HL-60 (cell line): ENCODE data around the gene ASF1B.

Experiments
- DNase-seq, 2 experiments: peaks; one replicate each; pipeline ENCODE4 v3.0.0-alpha.2; 2010 to 2020; ENCODE audit warnings: low read depth in 1 of 2, low spot score in 1 of 2
- H3K27ac ChIP-seq: fragments of 250-450 bp; sonication (Bioruptor Pico); replicated peaks from 2 replicates; pipeline ENCODE4 v1.5.1; 2020; ENCODE audit warnings: mild to moderate bottlenecking, moderate library complexity
- H3K27me3 ChIP-seq: fragments of 250-450 bp; sonication (Bioruptor Pico); 2 replicates; pipeline ENCODE4 v1.5.1; 2021; ENCODE audit warnings: mild to moderate bottlenecking, moderate library complexity; ENCODE audit not compliant: insufficient read depth, poor library complexity, severe bottlenecking
- H3K4me3 ChIP-seq: replicated peaks from 2 replicates; pipeline ENCODE4 v1.5.1; 2011; ENCODE audit warnings: mild to moderate bottlenecking, control low read depth, low read length; ENCODE audit not compliant: insufficient read depth
- GABPA ChIP-seq: IDR thresholded peaks from 2 replicates; pipeline ENCODE4 v1.6.1; 2012; ENCODE audit warnings: low read depth
- POLR2AphosphoS5 ChIP-seq: IDR thresholded peaks from 2 replicates; pipeline ENCODE4 v1.6.1; 2012; ENCODE audit warnings: low read depth
- SPI1 ChIP-seq: IDR thresholded peaks from 2 replicates; pipeline ENCODE4 v1.6.1; 2012; ENCODE audit warnings: low read depth, mild to moderate bottlenecking, borderline replicate concordance
- TF ChIP-seq, protein P1 (sequence below): IDR thresholded peaks from 2 replicates; pipeline ENCODE4 v1.6.1; 2012; ENCODE audit warnings: low read depth; ENCODE audit not compliant: insufficient replicate concordance
- TF ChIP-seq, protein P2 (sequence below): IDR thresholded peaks from one replicate; pipeline ENCODE4 v1.5.1; 2011; ENCODE audit warnings: low read length, control low read depth, inconsistent platforms; ENCODE audit not compliant: insufficient read depth

ASF1B gene

GRCh38 chr19:14127176-14127575 is 9.2 kb downstream of the ASF1B start:
- Histone ChIP-seq H3K4me3 (no peak overlapping the region), H3K27ac (no peak overlapping the region), H3K27me3 (no peaks in the 10 kb centered on the region)
- TF ChIP-seq, protein P1, sequence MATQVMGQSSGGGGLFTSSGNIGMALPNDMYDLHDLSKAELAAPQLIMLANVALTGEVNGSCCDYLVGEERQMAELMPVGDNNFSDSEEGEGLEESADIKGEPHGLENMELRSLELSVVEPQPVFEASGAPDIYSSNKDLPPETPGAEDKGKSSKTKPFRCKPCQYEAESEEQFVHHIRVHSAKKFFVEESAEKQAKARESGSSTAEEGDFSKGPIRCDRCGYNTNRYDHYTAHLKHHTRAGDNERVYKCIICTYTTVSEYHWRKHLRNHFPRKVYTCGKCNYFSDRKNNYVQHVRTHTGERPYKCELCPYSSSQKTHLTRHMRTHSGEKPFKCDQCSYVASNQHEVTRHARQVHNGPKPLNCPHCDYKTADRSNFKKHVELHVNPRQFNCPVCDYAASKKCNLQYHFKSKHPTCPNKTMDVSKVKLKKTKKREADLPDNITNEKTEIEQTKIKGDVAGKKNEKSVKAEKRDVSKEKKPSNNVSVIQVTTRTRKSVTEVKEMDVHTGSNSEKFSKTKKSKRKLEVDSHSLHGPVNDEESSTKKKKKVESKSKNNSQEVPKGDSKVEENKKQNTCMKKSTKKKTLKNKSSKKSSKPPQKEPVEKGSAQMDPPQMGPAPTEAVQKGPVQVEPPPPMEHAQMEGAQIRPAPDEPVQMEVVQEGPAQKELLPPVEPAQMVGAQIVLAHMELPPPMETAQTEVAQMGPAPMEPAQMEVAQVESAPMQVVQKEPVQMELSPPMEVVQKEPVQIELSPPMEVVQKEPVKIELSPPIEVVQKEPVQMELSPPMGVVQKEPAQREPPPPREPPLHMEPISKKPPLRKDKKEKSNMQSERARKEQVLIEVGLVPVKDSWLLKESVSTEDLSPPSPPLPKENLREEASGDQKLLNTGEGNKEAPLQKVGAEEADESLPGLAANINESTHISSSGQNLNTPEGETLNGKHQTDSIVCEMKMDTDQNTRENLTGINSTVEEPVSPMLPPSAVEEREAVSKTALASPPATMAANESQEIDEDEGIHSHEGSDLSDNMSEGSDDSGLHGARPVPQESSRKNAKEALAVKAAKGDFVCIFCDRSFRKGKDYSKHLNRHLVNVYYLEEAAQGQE = no peak
- TF ChIP-seq POLR2AphosphoS5 = no peak
- no peak for TF ChIP-seq GABPA
- no peak for TF ChIP-seq SPI1
- TF ChIP-seq, protein P2, sequence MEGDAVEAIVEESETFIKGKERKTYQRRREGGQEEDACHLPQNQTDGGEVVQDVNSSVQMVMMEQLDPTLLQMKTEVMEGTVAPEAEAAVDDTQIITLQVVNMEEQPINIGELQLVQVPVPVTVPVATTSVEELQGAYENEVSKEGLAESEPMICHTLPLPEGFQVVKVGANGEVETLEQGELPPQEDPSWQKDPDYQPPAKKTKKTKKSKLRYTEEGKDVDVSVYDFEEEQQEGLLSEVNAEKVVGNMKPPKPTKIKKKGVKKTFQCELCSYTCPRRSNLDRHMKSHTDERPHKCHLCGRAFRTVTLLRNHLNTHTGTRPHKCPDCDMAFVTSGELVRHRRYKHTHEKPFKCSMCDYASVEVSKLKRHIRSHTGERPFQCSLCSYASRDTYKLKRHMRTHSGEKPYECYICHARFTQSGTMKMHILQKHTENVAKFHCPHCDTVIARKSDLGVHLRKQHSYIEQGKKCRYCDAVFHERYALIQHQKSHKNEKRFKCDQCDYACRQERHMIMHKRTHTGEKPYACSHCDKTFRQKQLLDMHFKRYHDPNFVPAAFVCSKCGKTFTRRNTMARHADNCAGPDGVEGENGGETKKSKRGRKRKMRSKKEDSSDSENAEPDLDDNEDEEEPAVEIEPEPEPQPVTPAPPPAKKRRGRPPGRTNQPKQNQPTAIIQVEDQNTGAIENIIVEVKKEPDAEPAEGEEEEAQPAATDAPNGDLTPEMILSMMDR = no peak
- no peak for DNase-seq

DNA sequence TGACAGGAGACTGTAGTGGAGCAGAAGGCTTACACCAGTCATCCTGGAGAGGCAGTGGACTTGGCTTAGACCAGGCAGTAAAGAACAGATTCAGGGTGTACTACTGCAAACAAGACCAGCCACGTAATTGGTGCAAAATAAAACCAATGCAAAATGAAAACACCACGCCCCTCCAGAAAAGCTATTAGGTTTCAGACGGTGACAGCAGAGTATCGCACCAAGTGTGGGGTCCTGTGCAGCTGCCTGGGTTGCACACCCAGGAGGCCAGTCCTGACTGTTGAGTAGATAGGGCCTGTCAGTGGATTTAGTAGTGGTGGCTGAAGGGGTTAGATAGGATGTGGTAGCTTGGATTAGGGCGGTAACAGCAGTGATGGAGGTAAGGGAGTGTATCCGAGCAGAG is 13.5 kb downstream of the ASF1B start:
- DNase-seq = no peak
- TF ChIP-seq, protein P2 = no peak
- TF ChIP-seq POLR2AphosphoS5 (no peak), GABPA (no peak), SPI1 (no peak)
- TF ChIP-seq, protein P1 = no peak
- no peak overlapping the region for H3K27ac ChIP-seq
- no peak overlapping the region for H3K4me3 ChIP-seq
- no peaks in the 10 kb centered on the region for H3K27me3 ChIP-seq

DNA sequence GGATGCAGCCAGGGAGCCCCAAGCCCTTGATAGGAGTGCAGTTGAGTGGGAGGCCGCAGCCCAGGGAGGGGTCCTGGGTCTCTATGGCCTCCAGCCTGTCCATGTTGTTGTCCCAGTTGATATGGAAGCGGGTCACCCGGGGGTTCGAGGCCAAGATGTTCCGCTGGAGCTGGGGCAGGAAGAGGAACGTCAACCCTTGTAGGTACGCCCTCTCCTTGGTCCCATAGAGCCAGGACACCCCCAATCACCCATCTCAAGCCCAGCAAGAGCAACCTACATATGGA is 15.9 kb downstream of the ASF1B start:
- H3K27ac ChIP-seq = no peak overlapping the region
- no peak overlapping the region for H3K4me3 ChIP-seq
- TF ChIP-seq, protein P1 = no peak
- TF ChIP-seq SPI1 = no peak
- TF ChIP-seq, protein P2 = no peak
- TF ChIP-seq GABPA = no peak
- TF ChIP-seq POLR2AphosphoS5 = no peak
- no peak for DNase-seq
- no peaks in the 10 kb centered on the region for H3K27me3 ChIP-seq
